Ovary (tissue), 9 donors: ENCODE data around the gene CDKAL1. TPM values are rescaled to one million over a fixed set of nuclear protein-coding genes. Genes with fewer than 3 reads are reported as not detected.
A peak's percentile ranks its signal among the peaks of the same experiment; 100 is the strongest.

ENCODE experiments used
- DNase-seq, 5 donors: peaks; one replicate each; pipeline ENCODE4 v3.0.0-alpha.2; 2019 to 2020
- H3K27ac ChIP-seq, 2 donors: fragments of 200-600 bp; one replicate each; pipeline versions ENCODE4 v1.5.1 to v1.8.0; 2019 to 2022
- H3K27me3 ChIP-seq: fragments of 200-600 bp; one replicate; pipeline ENCODE4 v1.8.0; 2022
- H3K36me3 ChIP-seq: fragments of 200-600 bp; sonication (generic); one replicate; pipeline ENCODE4 v1.5.1; 2019
- H3K4me1 ChIP-seq: one replicate; pipeline ENCODE4 v1.8.1; 2013; ENCODE audit warnings: mild to moderate bottlenecking, moderate library complexity; ENCODE audit not compliant: insufficient read depth
- H3K4me3 ChIP-seq: fragments of 200-600 bp; sonication (generic); one replicate; pipeline ENCODE4 v1.5.1; 2017
- H3K9me3 ChIP-seq, 2 donors: fragments of 200-600 bp in 1 of 2; sonication (generic) in 1 of 2; one replicate each; pipeline versions ENCODE4 v1.5.1 to v1.8.1; 2013 to 2019; ENCODE audit warnings: mild to moderate bottlenecking in 1 of 2, moderate library complexity in 1 of 2
- CTCF ChIP-seq, 3 donors: fragments of 450-650 bp in 2 of 3; fragments of 200-600 bp in 1 of 3; IDR thresholded peaks; one replicate each; pipeline versions ENCODE4 v1.5.1 to v1.8.0; 2016 to 2022; ENCODE audit warnings: antibody characterized with exemption in 3 of 3, mild to moderate bottlenecking in 1 of 3
- EP300 ChIP-seq: sonication (generic); formaldehyde crosslinking; IDR thresholded peaks from one replicate; pipeline ENCODE4 v1.6.1; 2017; ENCODE audit warnings: antibody characterized with exemption
- POLR2A ChIP-seq: fragments of 450-650 bp; IDR thresholded peaks from one replicate; pipeline ENCODE4 v1.6.1; 2017; ENCODE audit warnings: antibody characterized with exemption, mild to moderate bottlenecking, moderate library complexity
- WGBS, 3 donors: extraction: QIAGEN DNeasy Blood & Tissue Kit in 1 of 3; methylation state at CpG; one replicate each; pipeline versions ENCODE4 v1.1.5 to v1.1.7; 2013 to 2017; 5-methylcytosine and 5-hydroxymethylcytosine counted together
- intact Hi-C, 4 donors: fragments of 100-400 bp; cut with DNase I; formaldehyde crosslinking; loops; one replicate each; pipeline versions ENCODE4 v1.11.0 to v1.15.1; 2022 to 2023
- polyA plus RNA-seq, 2 donors: library from polyadenylated mRNA; stranded (reverse); fragments of 200-250 nt in 1 of 2; fragments of 350-450 nt in 1 of 2; fragmentation: Illumina TruSeq in 1 of 2; extraction: RNeasy Lipid Tissue Mini Kit (QIAGEN cat#74804) in 1 of 2; gene quantifications; one replicate each; pipeline ENCODE4 v1.2.3, GENCODE V29; 2013 to 2014
- total RNA-seq, 7 donors: library from RNA; depleted of rRNA in 2 of 7; stranded (reverse); fragments of >200 nt in 2 of 7; fragmentation: NEBNext Ultra II Directional in 3 of 7; extraction: Animal tissue kit (Norgen Biotek cat#: 25700) in 3 of 7; gene quantifications; one replicate each; pipeline versions ENCODE4 v1.1.0 to v1.2.4, GENCODE V29; 2016 to 2023
- donor health status: DM: no; HTN: no; CAD: no; lungs with moderate emphysema.
- donor health status: DM: no; HTN: no; CAD: no.
- donor health status: Bipolar disorder and iron deficiency.
- donor health status: DM: yes; HTN: yes; CAD: no.
- donor health status: DM: no; HTN: no; CAD: no.
- donor health status: DM: yes; HTN: yes; CAD: no.

Gene CDKAL1
- total and polyA plus RNA-seq, 9 donors = 6.8 to 21.3 (median 18.9) TPM

- Histone ChIP-seq H3K36me3 (no peaks in the 10 kb centered on the region), H3K4me1 (no peaks in the 10 kb centered on the region), H3K27me3 (no peaks in the 10 kb centered on the region), H3K27ac (no peak overlapping the region), H3K9me3 (no peaks in the 10 kb centered on the region), H3K4me3 (no peak overlapping the region)
- 72 to 80% (median 74%) methylated on average over 2 of the region's 2 CpGs for WGBS, 3 donors
- intact Hi-C loops = no loop called here
- DNase-seq = no peak
- TF ChIP-seq CTCF (IDR thresholded peaks at IDR 0.05) (no peak), POLR2A (no peak), EP300 (no peak)
Measured at GRCh38 chr6:20840675-20841074, 306.4 kb downstream of the CDKAL1 start.

GRCh38 chr6:20841806-20842205 lies 307.5 kb downstream of the CDKAL1 start:
- H3K27ac ChIP-seq = no peak overlapping the region
- no peak for DNase-seq
- no peak overlapping the region for H3K4me3 ChIP-seq
- H3K27me3 ChIP-seq = no peaks in the 10 kb centered on the region
- H3K4me1 ChIP-seq = no peaks in the 10 kb centered on the region
- H3K9me3 ChIP-seq = no peaks in the 10 kb centered on the region
- no peaks in the 10 kb centered on the region for H3K36me3 ChIP-seq
- intact Hi-C loops = no loop called here
- TF ChIP-seq CTCF (IDR thresholded peaks at IDR 0.05) (no peak), POLR2A (no peak), EP300 (no peak)

- H3K27ac ChIP-seq = no peak overlapping the region
- intact Hi-C loops = no loop called here
- H3K4me3 ChIP-seq = no peak overlapping the region
- no peak for DNase-seq
- peaks cover 7% of the 10 kb centered on the region for H3K4me1 ChIP-seq
- H3K36me3 ChIP-seq = no peaks in the 10 kb centered on the region
- no peak for TF ChIP-seq CTCF (IDR thresholded peaks at IDR 0.05)
- TF ChIP-seq EP300 = no peak
- no peak for TF ChIP-seq POLR2A
- no peaks in the 10 kb centered on the region for H3K27me3 ChIP-seq
- no peaks in the 10 kb centered on the region for H3K9me3 ChIP-seq
Measured at GRCh38 chr6:20845592-20845991, 311.3 kb downstream of the CDKAL1 start.

GRCh38 chr6:20846602-20847028 lies 312.4 kb downstream of the CDKAL1 start:
- intact Hi-C loops = no loop called here
- H3K4me3 ChIP-seq = no peak overlapping the region
- WGBS, 3 donors = 11 to 14% (median 13%) methylated on average over 1 of the region's 1 CpG
- no peak for DNase-seq
- no peaks in the 10 kb centered on the region for H3K36me3 ChIP-seq
- no peak for TF ChIP-seq EP300
- TF ChIP-seq POLR2A = no peak
- no peak for TF ChIP-seq CTCF (IDR thresholded peaks at IDR 0.05)
- H3K9me3 ChIP-seq = no peaks in the 10 kb centered on the region
- H3K27me3 ChIP-seq = no peaks in the 10 kb centered on the region
- peaks cover 7% of the 10 kb centered on the region for H3K4me1 ChIP-seq
- peak overlapping the region in 1 of 2 donors; percentile 24 for H3K27ac ChIP-seq

DNA sequence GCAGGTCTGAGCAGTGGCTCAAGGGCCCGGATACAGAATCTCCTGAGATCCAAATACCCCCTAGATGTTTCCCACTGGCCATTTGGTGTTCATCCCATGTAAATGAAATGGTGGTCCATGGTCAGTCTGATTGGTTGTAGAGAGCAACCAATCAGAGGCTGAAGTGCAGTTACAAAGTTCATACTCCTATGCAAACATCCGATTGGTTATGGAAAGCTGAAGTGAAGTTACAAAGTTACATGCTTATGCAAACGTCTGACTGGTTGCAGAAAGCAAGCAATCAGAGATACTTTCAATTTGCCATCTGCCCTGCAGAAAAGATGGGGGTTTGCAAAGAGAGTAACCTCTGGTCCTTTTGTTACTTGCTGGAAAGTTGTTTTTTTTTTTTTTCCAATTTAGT lies 313.6 kb downstream of the CDKAL1 start:
- TF ChIP-seq CTCF (IDR thresholded peaks at IDR 0.05) (no peak), EP300 (no peak), POLR2A (no peak)
- H3K27ac ChIP-seq = no peak overlapping the region
- WGBS, 3 donors = 22 to 39% (median 25%) methylated on average over 3 of the region's 3 CpGs
- H3K4me1 ChIP-seq = peaks cover 7% of the 10 kb centered on the region
- intact Hi-C loops = no loop called here
- H3K36me3 ChIP-seq = no peaks in the 10 kb centered on the region
- H3K27me3 ChIP-seq = no peaks in the 10 kb centered on the region
- no peak overlapping the region for H3K4me3 ChIP-seq
- no peak for DNase-seq
- no peaks in the 10 kb centered on the region for H3K9me3 ChIP-seq
